Measurements from ENCODE around the gene TEPSIN.

DNA sequence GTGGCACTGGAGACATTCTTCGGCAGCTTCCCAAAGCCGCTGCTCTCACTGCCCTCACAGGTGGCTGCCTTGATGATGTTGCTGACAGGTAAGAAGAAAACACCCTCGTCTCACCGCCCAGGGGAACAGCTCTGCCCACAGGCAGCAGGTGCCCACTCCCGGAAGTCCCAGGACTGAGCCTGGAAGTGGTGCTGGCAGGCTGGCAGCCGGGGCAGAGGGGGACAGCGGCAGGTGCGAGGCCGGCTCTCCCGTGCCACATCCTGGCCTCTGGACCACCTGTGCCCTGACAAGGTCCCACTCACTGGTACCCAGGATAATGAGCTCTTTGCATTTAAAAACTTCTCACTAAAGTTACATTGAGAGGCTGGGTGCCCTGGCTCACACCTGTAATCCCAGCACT, 36.5 kb downstream of the TEPSIN start:
- TF ChIP-seq POLR2AphosphoS5 (IDR thresholded peaks at IDR 0.05; ENCODE audit: low read depth) = no peak
- TF ChIP-seq, protein P1, sequence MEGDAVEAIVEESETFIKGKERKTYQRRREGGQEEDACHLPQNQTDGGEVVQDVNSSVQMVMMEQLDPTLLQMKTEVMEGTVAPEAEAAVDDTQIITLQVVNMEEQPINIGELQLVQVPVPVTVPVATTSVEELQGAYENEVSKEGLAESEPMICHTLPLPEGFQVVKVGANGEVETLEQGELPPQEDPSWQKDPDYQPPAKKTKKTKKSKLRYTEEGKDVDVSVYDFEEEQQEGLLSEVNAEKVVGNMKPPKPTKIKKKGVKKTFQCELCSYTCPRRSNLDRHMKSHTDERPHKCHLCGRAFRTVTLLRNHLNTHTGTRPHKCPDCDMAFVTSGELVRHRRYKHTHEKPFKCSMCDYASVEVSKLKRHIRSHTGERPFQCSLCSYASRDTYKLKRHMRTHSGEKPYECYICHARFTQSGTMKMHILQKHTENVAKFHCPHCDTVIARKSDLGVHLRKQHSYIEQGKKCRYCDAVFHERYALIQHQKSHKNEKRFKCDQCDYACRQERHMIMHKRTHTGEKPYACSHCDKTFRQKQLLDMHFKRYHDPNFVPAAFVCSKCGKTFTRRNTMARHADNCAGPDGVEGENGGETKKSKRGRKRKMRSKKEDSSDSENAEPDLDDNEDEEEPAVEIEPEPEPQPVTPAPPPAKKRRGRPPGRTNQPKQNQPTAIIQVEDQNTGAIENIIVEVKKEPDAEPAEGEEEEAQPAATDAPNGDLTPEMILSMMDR (IDR thresholded peaks at IDR 0.05; ENCODE audit: insufficient read depth, low read length) = no peak
- TF ChIP-seq GABPA (IDR thresholded peaks at IDR 0.05; ENCODE audit: low read depth) = no peak
